IMR-90 (cell line): ENCODE data around the gene ARMC8. TPM values are rescaled to one million over a fixed set of nuclear protein-coding genes. Genes with fewer than 3 reads are reported as not detected.

ENCODE experiments used
- ATAC-seq: fragments of 200-7000 bp; cut with Tn5 transposase; 2 replicates; pipeline ENCODE4 v1.9.1; 2020; ENCODE audit warnings: low read depth, mild to moderate bottlenecking, moderate library complexity
- BruUV-seq: library from RNA; stranded (reverse); fragments of 400-500 nt; replicated peaks from 2 replicates; lab custom pipeline; 2021; lab: Mats Ljungman, UMichigan
- CTCF ChIA-PET: fragments of 300-600 bp; formaldehyde crosslinking; extraction: SDS; loops from one replicate; lab custom pipeline; 2021; ENCODE audit warnings: antibody characterized with exemption; lab: Yijun Ruan, JAX
- POLR2A ChIA-PET: fragments of 300-600 bp; sonication (Branson Sonifier 250); formaldehyde crosslinking; loops from one replicate; lab custom pipeline; 2022; ENCODE audit warnings: antibody characterized with exemption; ENCODE audit not compliant: unreplicated experiment; lab: Charles Lee
- DNase-seq: peaks from one replicate; pipeline ENCODE4 v3.0.0; 2013
- H2AFZ ChIP-seq: replicated peaks from 2 replicates; pipeline ENCODE3; 2013; ENCODE audit warnings: low read length, mild to moderate bottlenecking; ENCODE audit not compliant: poor library complexity
- H2AK5ac ChIP-seq: 2 replicates; pipeline ENCODE4 v1.6.1; 2013; ENCODE audit warnings: low read depth, low read length, inconsistent platforms
- H2AK9ac ChIP-seq: replicated peaks from 2 replicates; pipeline ENCODE3; 2013; ENCODE audit warnings: mild to moderate bottlenecking, low read depth, low read length, moderate library complexity; ENCODE audit not compliant: poor library complexity
- H2BK120ac ChIP-seq: 2 replicates; pipeline ENCODE4 v1.6.1; 2013; ENCODE audit warnings: low read depth, low read length, inconsistent platforms
- H2BK15ac ChIP-seq: 3 replicates; pipeline ENCODE4 v1.6.1; 2013; ENCODE audit warnings: low read depth, low read length, inconsistent platforms
- H2BK20ac ChIP-seq: 2 replicates; pipeline ENCODE4 v1.6.1; 2013; ENCODE audit warnings: low read depth, mild to moderate bottlenecking, inconsistent platforms, low read length, moderate library complexity
- H2BK5ac ChIP-seq: 2 replicates; pipeline ENCODE4 v1.6.1; 2013; ENCODE audit warnings: mild to moderate bottlenecking, low read depth, low read length, inconsistent platforms; ENCODE audit not compliant: poor library complexity, severe bottlenecking
- H3K14ac ChIP-seq: replicated peaks from 2 replicates; pipeline ENCODE4 v1.6.1; 2013; ENCODE audit warnings: low read depth, low read length, inconsistent platforms
- H3K18ac ChIP-seq: 2 replicates; pipeline ENCODE4 v1.6.1; 2013; ENCODE audit warnings: low read depth, low read length, control low read depth
- H3K23ac ChIP-seq: 2 replicates; pipeline ENCODE4 v1.6.1; 2013; ENCODE audit warnings: low read depth, low read length, inconsistent platforms
- H3K27ac ChIP-seq: 2 replicates; pipeline ENCODE4 v1.5.1; 2013; ENCODE audit warnings: mild to moderate bottlenecking, control low read depth, low read length; ENCODE audit not compliant: insufficient read depth
- H3K27me3 ChIP-seq: 2 replicates; pipeline ENCODE4 v1.6.1; 2013; ENCODE audit warnings: low read length; ENCODE audit not compliant: control insufficient read depth, insufficient read depth
- H3K36me3 ChIP-seq: 2 replicates; pipeline ENCODE4 v1.6.1; 2013; ENCODE audit warnings: low read length, mixed read lengths; ENCODE audit not compliant: control insufficient read depth, insufficient read depth
- H3K4ac ChIP-seq: 2 replicates; pipeline ENCODE4 v1.6.1; 2013; ENCODE audit warnings: low read depth, low read length, inconsistent platforms
- H3K4me1 ChIP-seq: 2 replicates; pipeline ENCODE4 v1.6.1; 2013; ENCODE audit warnings: low read length, mixed read lengths; ENCODE audit not compliant: control insufficient read depth, insufficient read depth
- H3K4me2 ChIP-seq: 2 replicates; pipeline ENCODE4 v1.6.1; 2013; ENCODE audit warnings: low read depth, mild to moderate bottlenecking, control low read depth, low read length, moderate library complexity
- H3K4me3 ChIP-seq: 2 replicates; pipeline ENCODE4 v1.5.1; 2013; ENCODE audit warnings: low read depth, mild to moderate bottlenecking, control low read depth, low read length, moderate library complexity; ENCODE audit not compliant: insufficient read depth
- H3K56ac ChIP-seq: 2 replicates; pipeline ENCODE4 v1.6.1; 2013; ENCODE audit warnings: low read length, inconsistent platforms; ENCODE audit not compliant: insufficient read depth; ENCODE audit errors: extremely low read depth
- H3K79me1 ChIP-seq, 2 experiments: 2 replicates each; pipeline ENCODE4 v1.6.1; 2013; ENCODE audit warnings: low read length in 2 of 2, inconsistent platforms in 1 of 2, low read depth in 1 of 2
- H3K9ac ChIP-seq: 2 replicates; pipeline ENCODE4 v1.6.1; 2013; ENCODE audit warnings: low read depth, low read length, control low read depth
- H3K9me1 ChIP-seq: 2 replicates; pipeline ENCODE4 v1.6.1; 2013; ENCODE audit warnings: low read length, inconsistent platforms; ENCODE audit not compliant: insufficient read depth
- H3K9me3 ChIP-seq: 2 replicates; pipeline ENCODE4 v1.6.1; 2013; ENCODE audit warnings: low read length; ENCODE audit not compliant: control insufficient read depth, insufficient read depth
- H4K20me1 ChIP-seq: 2 replicates; pipeline ENCODE4 v1.6.1; 2013; ENCODE audit warnings: low read length, inconsistent platforms; ENCODE audit not compliant: insufficient read depth
- H4K5ac ChIP-seq: 2 replicates; pipeline ENCODE4 v1.6.1; 2013; ENCODE audit warnings: mild to moderate bottlenecking, low read depth, low read length, control low read depth
- H4K8ac ChIP-seq, 2 experiments: 2 replicates each; pipeline ENCODE4 v1.6.1; 2013; ENCODE audit warnings: low read depth in 2 of 2, low read length in 2 of 2, control low read depth in 1 of 2, inconsistent platforms in 1 of 2
- H4K91ac ChIP-seq: 2 replicates; pipeline ENCODE4 v1.6.1; 2013; ENCODE audit warnings: low read depth, low read length, inconsistent platforms; ENCODE audit not compliant: insufficient read depth
- CEBPB ChIP-seq: IDR thresholded peaks from 2 replicates; pipeline ENCODE4 v1.6.1; 2012; ENCODE audit warnings: low read depth, low read length, improper control_type of control experiment
- CHD1 ChIP-seq: IDR thresholded peaks from 2 replicates; pipeline ENCODE4 v1.6.1; 2012; ENCODE audit warnings: low read depth, low read length, improper control_type of control experiment
- CTCF ChIP-seq: conservative IDR thresholded peaks from 2 replicates; pipeline ENCODE4 v1.5.1; 2012; ENCODE audit warnings: mild to moderate bottlenecking, low read depth, low read length, improper control_type of control experiment
- ELK1 ChIP-seq: fragments of 150-350 bp; IDR thresholded peaks from 2 replicates; pipeline ENCODE4 v1.6.1; 2016; ENCODE audit warnings: low read depth, mild to moderate bottlenecking, low read length, moderate library complexity, borderline replicate concordance
- FOS ChIP-seq: fragments of 150-350 bp; IDR thresholded peaks from 2 replicates; pipeline ENCODE4 v1.6.1; 2016; ENCODE audit warnings: low read depth, low read length
- MAFK ChIP-seq: IDR thresholded peaks from 2 replicates; pipeline ENCODE4 v1.6.1; 2012; ENCODE audit warnings: low read depth, low read length, improper control_type of control experiment
- MAZ ChIP-seq: IDR thresholded peaks from 2 replicates; pipeline ENCODE4 v1.6.1; 2012; ENCODE audit warnings: low read depth, mild to moderate bottlenecking, low read length, improper control_type of control experiment, moderate library complexity, borderline replicate concordance
- MXI1 ChIP-seq: IDR thresholded peaks from 2 replicates; pipeline ENCODE4 v1.6.1; 2012; ENCODE audit warnings: low read depth, mild to moderate bottlenecking, low read length, moderate library complexity, borderline replicate concordance
- RAD21 ChIP-seq: IDR thresholded peaks from 2 replicates; pipeline ENCODE4 v1.6.1; 2012; ENCODE audit warnings: low read length, improper control_type of control experiment
- RCOR1 ChIP-seq: IDR thresholded peaks from 2 replicates; pipeline ENCODE4 v1.6.1; 2012; ENCODE audit warnings: mild to moderate bottlenecking, low read length, improper control_type of control experiment; ENCODE audit not compliant: insufficient replicate concordance
- RFX5 ChIP-seq: IDR thresholded peaks from 2 replicates; pipeline ENCODE4 v1.8.0; 2012; ENCODE audit warnings: low read depth, mild to moderate bottlenecking, low read length, moderate library complexity
- WGBS, 2 experiments: methylation state at CpG; one replicate each; pipeline versions ENCODE4 v1.1.5 to v1.1.7; 2013; ENCODE audit warnings: missing lambda C conversion rate in 2 of 2; ENCODE audit not compliant: insufficient read length in 1 of 2; ENCODE audit errors: extremely low coverage in 2 of 2; 5-methylcytosine and 5-hydroxymethylcytosine counted together
- dilution Hi-C: fragments of 300-500 bp; cut with HindIII; formaldehyde crosslinking; loops from one replicate; pipeline ENCODE4 v1.14.3; 2018; ENCODE audit warnings: low sequenced_read_pairs; ENCODE audit not compliant: unreplicated experiment
- in situ Hi-C: fragments of 300-500 bp; cut with MboI; formaldehyde crosslinking; loops from 3 replicates; pipeline ENCODE4 v1.14.3; 2019; ENCODE audit warnings: low sequenced_read_pairs, inconsistent platforms, mixed read lengths
- intact Hi-C: fragments of 100-400 bp; cut with micrococcal nuclease; formaldehyde crosslinking; loops from 2 replicates; pipeline ENCODE4 v1.10.0; 2022
- polyA plus RNA-seq, 3 experiments: library from polyadenylated mRNA; depleted of rRNA; stranded (reverse); fragments of >200 nt; gene quantifications; 2 replicates each; pipeline ENCODE4 v1.2.3, GENCODE V29; 2012; ENCODE audit warnings: low replicate concordance in 1 of 3
- total RNA-seq: library from RNA; depleted of rRNA; stranded (reverse); fragments of >200 nt; gene quantifications from 2 replicates; pipeline ENCODE4 v1.2.3, GENCODE V29; 2012
- TF ChIP-seq, protein P1 (sequence below): fragments of 150-350 bp; IDR thresholded peaks from 2 replicates; pipeline ENCODE4 v1.6.1; 2017; ENCODE audit warnings: mild to moderate bottlenecking, antibody characterized with exemption, low read length, low read depth

The ARMC8 gene
- total and polyA plus RNA-seq, 2 of the 4 experiments (the other 2 are of a cell fraction) = 39.1 to 75.1 TPM

GRCh38 chr3:138344754-138345153, 157.7 kb downstream of the ARMC8 start:
- ATAC-seq (no peak), DNase-seq (no peak)
- no peaks in the 10 kb centered on the region for H4K20me1 ChIP-seq
- no peak overlapping the region for H4K8ac ChIP-seq
- POLR2A ChIA-PET = no interaction called here
- H3K9ac ChIP-seq = no peak overlapping the region
- no peaks in the 10 kb centered on the region for H3K9me1 ChIP-seq
- no peak overlapping the region for H2BK20ac ChIP-seq
- intact Hi-C loops = loop anchor here (5.0 kb wide), 3 partner anchors 48 to 277 kb away; no protein-coding TSS in a partner anchor
- H3K4ac ChIP-seq = no peak overlapping the region
- H4K5ac ChIP-seq = no peak overlapping the region
- H4K91ac ChIP-seq = no peak overlapping the region
- CTCF ChIA-PET = no interaction called here
- no peak overlapping the region for H2AK5ac ChIP-seq
- no peak overlapping the region for H3K14ac ChIP-seq
- no peaks in the 10 kb centered on the region for H3K36me3 ChIP-seq
- no peak overlapping the region for H2AK9ac ChIP-seq
- WGBS, 2 experiments = no CpG with 5 or more reads among the region's 1 CpG
- H3K27me3 ChIP-seq = peaks cover 7% of the 10 kb centered on the region
- H3K27ac ChIP-seq = no peak overlapping the region
- H2BK15ac ChIP-seq = no peak overlapping the region
- H3K23ac ChIP-seq = no peak overlapping the region
- no peak overlapping the region for H3K56ac ChIP-seq
- BruUV-seq = no TSS peak
- no peak for TF ChIP-seq CEBPB
- no peak for TF ChIP-seq CTCF
- no peak for TF ChIP-seq FOS
- no peak for TF ChIP-seq CHD1
- no peak for TF ChIP-seq RCOR1
- no peak for TF ChIP-seq MAFK
- TF ChIP-seq, protein P1, sequence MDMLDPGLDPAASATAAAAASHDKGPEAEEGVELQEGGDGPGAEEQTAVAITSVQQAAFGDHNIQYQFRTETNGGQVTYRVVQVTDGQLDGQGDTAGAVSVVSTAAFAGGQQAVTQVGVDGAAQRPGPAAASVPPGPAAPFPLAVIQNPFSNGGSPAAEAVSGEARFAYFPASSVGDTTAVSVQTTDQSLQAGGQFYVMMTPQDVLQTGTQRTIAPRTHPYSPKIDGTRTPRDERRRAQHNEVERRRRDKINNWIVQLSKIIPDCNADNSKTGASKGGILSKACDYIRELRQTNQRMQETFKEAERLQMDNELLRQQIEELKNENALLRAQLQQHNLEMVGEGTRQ = no peak
- no peak for TF ChIP-seq MAZ
- no peak for TF ChIP-seq RAD21
- no peak for TF ChIP-seq MXI1
- TF ChIP-seq ELK1 = no peak
- no peak for TF ChIP-seq RFX5
- no peak overlapping the region for H3K4me3 ChIP-seq
- no peak overlapping the region for H3K4me2 ChIP-seq
- H3K79me1 ChIP-seq = peaks cover 3 to 19% of the 10 kb centered on the region in 2 experiments; a peak in 2 of 4 replicates
- no peak overlapping the region for H2AFZ ChIP-seq
- dilution Hi-C loops = no loop called here
- no peak overlapping the region for H2BK5ac ChIP-seq
- H3K18ac ChIP-seq = no peak overlapping the region
- no peak overlapping the region for H2BK120ac ChIP-seq
- H3K4me1 ChIP-seq = peaks cover 4% of the 10 kb centered on the region
- H3K9me3 ChIP-seq = no peaks in the 10 kb centered on the region
- in situ Hi-C loops = no loop called here
